ENCODE data around the gene PPFIA3.
"Not testable (repeated sequence)": the region's sequence is repeated elsewhere in the genome, so short reads cannot be mapped to it uniquely, and the experiment has no call there.

PPFIA3 gene

GRCh38 chr19:49126575-49126974 is 7.2 kb downstream of the PPFIA3 start:
- DNase-seq (ENCODE audit: low read depth), result no peak
- no peak overlapping the region for H3K4me3 ChIP-seq (ENCODE audit: control insufficient read depth, low read depth, low read length)
- TF ChIP-seq, protein P1, sequence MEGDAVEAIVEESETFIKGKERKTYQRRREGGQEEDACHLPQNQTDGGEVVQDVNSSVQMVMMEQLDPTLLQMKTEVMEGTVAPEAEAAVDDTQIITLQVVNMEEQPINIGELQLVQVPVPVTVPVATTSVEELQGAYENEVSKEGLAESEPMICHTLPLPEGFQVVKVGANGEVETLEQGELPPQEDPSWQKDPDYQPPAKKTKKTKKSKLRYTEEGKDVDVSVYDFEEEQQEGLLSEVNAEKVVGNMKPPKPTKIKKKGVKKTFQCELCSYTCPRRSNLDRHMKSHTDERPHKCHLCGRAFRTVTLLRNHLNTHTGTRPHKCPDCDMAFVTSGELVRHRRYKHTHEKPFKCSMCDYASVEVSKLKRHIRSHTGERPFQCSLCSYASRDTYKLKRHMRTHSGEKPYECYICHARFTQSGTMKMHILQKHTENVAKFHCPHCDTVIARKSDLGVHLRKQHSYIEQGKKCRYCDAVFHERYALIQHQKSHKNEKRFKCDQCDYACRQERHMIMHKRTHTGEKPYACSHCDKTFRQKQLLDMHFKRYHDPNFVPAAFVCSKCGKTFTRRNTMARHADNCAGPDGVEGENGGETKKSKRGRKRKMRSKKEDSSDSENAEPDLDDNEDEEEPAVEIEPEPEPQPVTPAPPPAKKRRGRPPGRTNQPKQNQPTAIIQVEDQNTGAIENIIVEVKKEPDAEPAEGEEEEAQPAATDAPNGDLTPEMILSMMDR (conservative IDR thresholded peaks at IDR 0.05; ENCODE audit: control insufficient read depth, insufficient read depth, low read depth, low read length), result no peak

- not testable (repeated sequence) for DNase-seq (ENCODE audit: low read depth); H3K4me3 ChIP-seq (ENCODE audit: control insufficient read depth, low read depth, low read length)
Measured at GRCh38 chr19:49127225-49127624, 7.9 kb downstream of the PPFIA3 start.

DNA sequence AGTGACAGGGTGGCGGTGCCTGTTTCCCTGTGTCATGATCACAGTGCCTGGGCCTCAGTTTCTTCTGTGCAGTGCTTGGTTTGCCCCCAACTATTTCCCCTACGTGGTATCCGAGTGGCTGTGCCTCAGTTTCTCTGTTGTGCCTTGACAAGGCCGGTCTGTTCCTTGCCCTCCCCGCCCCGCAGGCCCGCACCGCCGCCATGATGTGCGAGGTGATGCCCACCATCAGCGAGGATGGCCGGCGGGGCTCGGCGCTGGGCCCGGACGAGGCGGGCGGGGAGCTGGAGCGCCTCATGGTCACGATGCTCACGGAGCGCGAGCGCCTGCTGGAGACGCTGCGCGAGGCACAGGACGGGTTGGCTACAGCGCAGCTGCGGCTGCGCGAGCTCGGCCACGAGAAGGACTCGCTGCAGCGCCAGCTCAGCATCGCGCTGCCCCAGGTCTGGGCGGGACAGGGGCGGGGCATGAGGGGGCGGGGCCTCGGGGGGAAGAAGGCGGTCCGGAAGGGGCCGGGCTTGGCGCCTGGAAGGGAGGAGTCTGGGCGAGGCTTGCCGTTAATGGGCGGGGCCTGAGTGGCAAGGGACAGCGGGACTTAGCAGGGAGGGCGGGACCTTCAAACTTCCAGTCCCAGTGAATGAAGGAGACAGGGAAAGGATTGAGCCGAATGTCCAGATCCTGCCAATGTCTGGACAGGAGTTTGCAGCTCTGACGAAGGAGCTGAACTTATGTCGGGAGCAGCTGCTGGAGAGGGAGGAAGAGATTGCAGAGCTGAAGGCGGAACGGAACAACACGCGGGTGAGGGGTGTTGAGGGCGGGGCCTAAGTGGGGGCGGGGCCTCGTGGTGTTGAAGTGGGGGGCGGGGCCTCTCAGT is 8.6 kb downstream of the PPFIA3 start:
- DNase-seq (ENCODE audit: low read depth), result peak; percentile 94
- H3K4me3 ChIP-seq (ENCODE audit: control insufficient read depth, low read depth, low read length), result peak overlapping the region; percentile 51
- TF ChIP-seq, protein P1 (conservative IDR thresholded peaks at IDR 0.05; ENCODE audit: control insufficient read depth, insufficient read depth, low read depth, low read length), result no peak

- peak overlapping the region; percentile 51 for H3K4me3 ChIP-seq (ENCODE audit: control insufficient read depth, low read depth, low read length)
- no peak for DNase-seq (ENCODE audit: low read depth)
- TF ChIP-seq, protein P1 (conservative IDR thresholded peaks at IDR 0.05; ENCODE audit: control insufficient read depth, insufficient read depth, low read depth, low read length), result no peak
Measured at GRCh38 chr19:49128545-49129237, 9.3 kb downstream of the PPFIA3 start.

GRCh38 chr19:49129238-49129583 is 9.9 kb downstream of the PPFIA3 start:
- no peak overlapping the region for H3K4me3 ChIP-seq (ENCODE audit: control insufficient read depth, low read depth, low read length)
- DNase-seq (ENCODE audit: low read depth), result no peak
- TF ChIP-seq, protein P1 (conservative IDR thresholded peaks at IDR 0.05; ENCODE audit: control insufficient read depth, insufficient read depth, low read depth, low read length), result no peak

DNA sequence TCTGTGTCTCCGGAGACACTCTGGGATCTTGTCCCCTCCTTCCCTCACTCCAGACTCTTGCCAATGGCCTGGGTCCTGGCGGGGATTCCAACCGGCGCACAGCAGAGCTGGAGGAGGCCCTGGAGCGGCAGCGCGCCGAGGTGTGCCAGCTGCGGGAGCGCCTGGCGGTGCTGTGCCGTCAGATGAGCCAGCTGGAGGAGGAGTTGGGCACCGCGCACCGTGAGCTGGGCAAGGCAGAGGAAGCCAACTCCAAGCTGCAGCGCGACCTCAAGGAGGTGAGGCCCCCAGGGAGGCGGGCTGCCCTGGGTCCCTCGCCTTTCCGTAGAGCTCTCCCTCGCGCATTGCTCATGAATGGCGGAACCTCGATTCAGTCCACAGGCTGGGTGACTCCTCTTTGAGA is 11.0 kb downstream of the PPFIA3 start:
- no peak for DNase-seq (ENCODE audit: low read depth)
- H3K4me3 ChIP-seq (ENCODE audit: control insufficient read depth, low read depth, low read length), result no peak overlapping the region
- TF ChIP-seq, protein P1 (conservative IDR thresholded peaks at IDR 0.05; ENCODE audit: control insufficient read depth, insufficient read depth, low read depth, low read length), result no peak

DNA sequence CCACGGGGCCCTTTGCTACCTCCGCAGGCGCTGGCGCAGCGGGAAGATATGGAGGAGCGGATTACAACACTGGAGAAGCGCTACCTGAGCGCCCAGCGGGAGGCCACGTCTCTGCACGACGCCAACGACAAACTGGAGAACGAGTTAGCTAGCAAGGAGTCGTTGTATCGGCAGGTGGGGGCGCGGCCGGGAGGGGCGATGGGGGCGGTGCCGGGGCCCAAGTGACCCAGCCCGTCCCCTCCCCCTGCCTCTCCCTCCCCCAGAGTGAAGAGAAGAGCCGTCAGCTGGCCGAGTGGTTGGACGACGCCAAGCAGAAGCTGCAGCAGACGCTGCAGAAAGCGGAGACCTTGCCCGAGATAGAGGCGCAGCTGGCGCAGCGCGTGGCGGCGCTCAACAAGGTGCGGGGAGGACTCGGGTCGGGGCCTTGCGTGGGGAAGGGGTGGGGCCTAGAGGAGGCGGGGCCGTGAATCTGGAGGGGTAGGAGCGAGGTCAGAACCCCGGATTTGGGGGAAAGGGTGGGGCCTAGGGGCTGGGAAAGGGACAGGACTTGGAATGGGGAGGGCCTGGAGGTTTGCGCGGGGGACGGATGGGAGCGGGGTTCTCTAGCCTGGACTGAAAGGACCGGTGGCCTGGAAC is 13.7 kb downstream of the PPFIA3 start:
- DNase-seq (ENCODE audit: low read depth), result no peak
- TF ChIP-seq, protein P1 (conservative IDR thresholded peaks at IDR 0.05; ENCODE audit: control insufficient read depth, insufficient read depth, low read depth, low read length), result no peak
- H3K4me3 ChIP-seq (ENCODE audit: control insufficient read depth, low read depth, low read length), result no peak overlapping the region

Measured in fibroblast of mammary gland (primary cell).